BLaER1 (cell line): ENCODE results near the gene RMND5A.
A peak's percentile ranks its signal among the peaks of the same experiment; 100 is the strongest.

ENCODE experiments used
- H3K27ac ChIP-seq: shearing (Covaris generic); formaldehyde crosslinking; 2 replicates; pipeline ENCODE4 v1.8.1; 2022
- H3K27me3 ChIP-seq: shearing (Covaris generic); formaldehyde crosslinking; 2 replicates; pipeline ENCODE4 v1.8.1; 2022
- H3K36me3 ChIP-seq: shearing (Covaris generic); formaldehyde crosslinking; 2 replicates; pipeline ENCODE4 v1.8.1; 2022
- H3K4me1 ChIP-seq: shearing (Covaris generic); formaldehyde crosslinking; 2 replicates; pipeline ENCODE4 v1.8.1; 2022
- H3K4me2 ChIP-seq: shearing (Covaris generic); formaldehyde crosslinking; 2 replicates; pipeline ENCODE4 v1.8.1; 2022
- H3K4me3 ChIP-seq: shearing (Covaris generic); formaldehyde crosslinking; 2 replicates; pipeline ENCODE4 v1.8.1; 2022
- H3K9ac ChIP-seq: shearing (Covaris generic); formaldehyde crosslinking; 2 replicates; pipeline ENCODE4 v1.8.1; 2022
- H3K9me3 ChIP-seq: shearing (Covaris generic); formaldehyde crosslinking; 2 replicates; pipeline ENCODE4 v1.8.1; 2022
- H4K20me1 ChIP-seq: shearing (Covaris generic); formaldehyde crosslinking; 2 replicates; pipeline ENCODE4 v1.8.1; 2022
- Cebpa-rat ChIP-seq: shearing (Covaris generic); IDR thresholded peaks from 2 replicates; pipeline ENCODE4 v1.8.1; 2022

The RMND5A gene

GRCh38 chr2:86768189-86768949 is 48.3 kb downstream of the RMND5A start:
- no peak overlapping the region for H3K4me2 ChIP-seq
- no peaks in the 10 kb centered on the region for H3K27me3 ChIP-seq
- no peak for TF ChIP-seq Cebpa-rat
- no peak overlapping the region for H3K27ac ChIP-seq
- no peak overlapping the region for H3K4me3 ChIP-seq
- H3K36me3 ChIP-seq, result peaks cover 86% of the 10 kb centered on the region
- H4K20me1 ChIP-seq, result peaks cover 94% of the 10 kb centered on the region
- no peak overlapping the region for H3K9ac ChIP-seq
- H3K9me3 ChIP-seq, result no peaks in the 10 kb centered on the region
- peaks cover 26% of the 10 kb centered on the region for H3K4me1 ChIP-seq

GRCh38 chr2:86769838-86770237 is 49.7 kb downstream of the RMND5A start:
- Histone ChIP-seq H3K27ac (no peak overlapping the region), H3K9me3 (no peaks in the 10 kb centered on the region), H3K4me1 (peaks cover 25% of the 10 kb centered on the region), H3K27me3 (no peaks in the 10 kb centered on the region), H3K4me2 (no peak overlapping the region), H4K20me1 (peaks cover 93% of the 10 kb centered on the region), H3K36me3 (peaks cover 98% of the 10 kb centered on the region), H3K9ac (no peak overlapping the region), H3K4me3 (no peak overlapping the region)
- TF ChIP-seq Cebpa-rat, result no peak

GRCh38 chr2:86770816-86771301 is 50.8 kb downstream of the RMND5A start:
- peaks cover 86% of the 10 kb centered on the region for H4K20me1 ChIP-seq
- H3K9me3 ChIP-seq, result no peaks in the 10 kb centered on the region
- peaks cover 98% of the 10 kb centered on the region for H3K36me3 ChIP-seq
- no peak overlapping the region for H3K4me2 ChIP-seq
- H3K27me3 ChIP-seq, result no peaks in the 10 kb centered on the region
- H3K27ac ChIP-seq, result no peak overlapping the region
- peaks cover 25% of the 10 kb centered on the region for H3K4me1 ChIP-seq
- no peak for TF ChIP-seq Cebpa-rat
- no peak overlapping the region for H3K9ac ChIP-seq
- no peak overlapping the region for H3K4me3 ChIP-seq

- H3K4me2 ChIP-seq, result peak overlapping the region; percentile 49
- no peak for TF ChIP-seq Cebpa-rat
- H3K4me3 ChIP-seq, result no peak overlapping the region
- no peaks in the 10 kb centered on the region for H3K9me3 ChIP-seq
- no peak overlapping the region for H3K9ac ChIP-seq
- H3K27me3 ChIP-seq, result no peaks in the 10 kb centered on the region
- peaks cover 25% of the 10 kb centered on the region for H3K4me1 ChIP-seq
- peaks cover 97% of the 10 kb centered on the region for H3K36me3 ChIP-seq
- H3K27ac ChIP-seq, result no peak overlapping the region
- peaks cover 80% of the 10 kb centered on the region for H4K20me1 ChIP-seq
Measured at GRCh38 chr2:86772611-86773010, 52.5 kb downstream of the RMND5A start.

GRCh38 chr2:86774862-86775261 is 54.8 kb downstream of the RMND5A start:
- Histone ChIP-seq H3K9me3 (no peaks in the 10 kb centered on the region), H3K27me3 (no peaks in the 10 kb centered on the region), H3K4me1 (peaks cover 25% of the 10 kb centered on the region), H4K20me1 (peaks cover 62% of the 10 kb centered on the region), H3K36me3 (peaks cover 83% of the 10 kb centered on the region), H3K4me2 (no peak overlapping the region), H3K27ac (no peak overlapping the region), H3K4me3 (no peak overlapping the region), H3K9ac (no peak overlapping the region)
- TF ChIP-seq Cebpa-rat, result no peak

- Histone ChIP-seq H3K4me1 (peaks cover 25% of the 10 kb centered on the region), H3K9me3 (no peaks in the 10 kb centered on the region), H4K20me1 (peaks cover 57% of the 10 kb centered on the region), H3K9ac (no peak overlapping the region), H3K4me3 (no peak overlapping the region), H3K4me2 (no peak overlapping the region), H3K36me3 (peaks cover 78% of the 10 kb centered on the region), H3K27ac (no peak overlapping the region), H3K27me3 (no peaks in the 10 kb centered on the region)
- no peak for TF ChIP-seq Cebpa-rat
Measured at GRCh38 chr2:86775338-86775737, 55.2 kb downstream of the RMND5A start.

GRCh38 chr2:86776532-86776931 is 56.4 kb downstream of the RMND5A start:
- Histone ChIP-seq H3K9me3 (no peaks in the 10 kb centered on the region), H3K4me3 (no peak overlapping the region), H4K20me1 (peaks cover 45% of the 10 kb centered on the region), H3K9ac (no peak overlapping the region), H3K27me3 (no peaks in the 10 kb centered on the region), H3K4me2 (no peak overlapping the region), H3K36me3 (peaks cover 66% of the 10 kb centered on the region), H3K4me1 (peaks cover 24% of the 10 kb centered on the region), H3K27ac (no peak overlapping the region)
- no peak for TF ChIP-seq Cebpa-rat

GRCh38 chr2:86778957-86779356 is 58.9 kb downstream of the RMND5A start:
- Histone ChIP-seq H3K4me2 (no peak overlapping the region), H3K9me3 (no peaks in the 10 kb centered on the region), H3K27me3 (no peaks in the 10 kb centered on the region), H4K20me1 (peaks cover 21% of the 10 kb centered on the region), H3K27ac (no peak overlapping the region), H3K4me3 (no peak overlapping the region), H3K36me3 (peaks cover 42% of the 10 kb centered on the region), H3K9ac (no peak overlapping the region), H3K4me1 (peaks cover 18% of the 10 kb centered on the region)
- TF ChIP-seq Cebpa-rat, result no peak

- no peaks in the 10 kb centered on the region for H3K27me3 ChIP-seq
- H3K36me3 ChIP-seq, result peaks cover 32% of the 10 kb centered on the region
- no peak overlapping the region for H3K4me3 ChIP-seq
- H4K20me1 ChIP-seq, result 0 out of 2 replicates have a peak, but pooled peaks cover 11% of the 10 kb centered on the region
- H3K9ac ChIP-seq, result no peak overlapping the region
- H3K27ac ChIP-seq, result no peak overlapping the region
- H3K4me2 ChIP-seq, result no peak overlapping the region
- peaks cover 19% of the 10 kb centered on the region for H3K4me1 ChIP-seq
- no peak for TF ChIP-seq Cebpa-rat
- H3K9me3 ChIP-seq, result no peaks in the 10 kb centered on the region
Measured at GRCh38 chr2:86779971-86780370, 59.9 kb downstream of the RMND5A start.

- 0 out of 2 replicates have a peak, but pooled peaks cover 7% of the 10 kb centered on the region for H4K20me1 ChIP-seq
- H3K4me2 ChIP-seq, result 0 out of 2 replicates have a peak overlapping the region, but pooled peaks have one; percentile 11
- no peak for TF ChIP-seq Cebpa-rat
Measured at GRCh38 chr2:86781363-86781762, 61.3 kb downstream of the RMND5A start.

More at GRCh38 chr2:86781363-86781762, 61.3 kb downstream of the RMND5A start:
- no peak overlapping the region for H3K4me3 ChIP-seq
- H3K4me1 ChIP-seq, result peaks cover 19% of the 10 kb centered on the region
- H3K9me3 ChIP-seq, result no peaks in the 10 kb centered on the region
- peaks cover 18% of the 10 kb centered on the region for H3K36me3 ChIP-seq
- H3K27me3 ChIP-seq, result no peaks in the 10 kb centered on the region
- no peak overlapping the region for H3K27ac ChIP-seq
- H3K9ac ChIP-seq, result no peak overlapping the region
